HepG2 (cell line): ENCODE results near the gene FAM3C.

Experiments used
- ATF2 ChIP-seq: sonication (generic); formaldehyde crosslinking; IDR thresholded peaks from 2 replicates; pipeline ENCODE4 v1.4.0; 2020; ENCODE audit warnings: missing genetic modification reagents
- CTCF ChIP-seq: sonication (generic); formaldehyde crosslinking; IDR thresholded peaks from 2 replicates; pipeline ENCODE4 v1.5.0; 2020; ENCODE audit warnings: mild to moderate bottlenecking, missing genetic modification reagents, moderate library complexity
- GABPA ChIP-seq, 2 experiments: IDR thresholded peaks; 2 replicates each; pipeline ENCODE4 v1.6.1; 2011 to 2016; ENCODE audit warnings: low read depth in 2 of 2, low read length in 1 of 2, missing biosample characterization in 1 of 2, missing genetic modification characterization in 1 of 2
- TRIM22 ChIP-seq: fragments of 450-650 bp; IDR thresholded peaks from 2 replicates; pipeline ENCODE4 v1.6.1; 2017

GRCh38 chr7:121369462-121369861, 26.6 kb downstream of the FAM3C start:
- no peak for TF ChIP-seq GABPA (IDR thresholded peaks at IDR 0.05; ENCODE audit: low read depth, low read length)
- no peak for TF ChIP-seq GABPA (CRISPR knock-in tag; IDR thresholded peaks at IDR 0.05; ENCODE audit: low read depth)
- no peak for TF ChIP-seq CTCF (CRISPR knock-in tag)
- TF ChIP-seq ATF2 (CRISPR knock-in tag), result no peak
- no peak for TF ChIP-seq TRIM22
